B cell (primary cell): ENCODE data around the gene CPNE2. TPM values are rescaled to one million over a fixed set of nuclear protein-coding genes. Genes with fewer than 3 reads are reported as not detected.

Experiments used
- ATAC-seq: fragments of 200-7000 bp; cut with Tn5 transposase; one replicate; pipeline ENCODE4 v1.10.0; 2021; ENCODE audit warnings: low read depth, mild to moderate bottlenecking, moderate number of reproducible peaks, moderate library complexity
- CTCF ChIA-PET: fragments of 350-600 bp; sonication (Branson Sonifier 250); formaldehyde crosslinking; loops from one replicate; lab custom pipeline; 2021; ENCODE audit warnings: antibody characterized with exemption, inconsistent platforms; lab: Charles Lee
- POLR2A ChIA-PET: fragments of 350-600 bp; sonication (Branson Sonifier 250); formaldehyde crosslinking; loops from one replicate; lab custom pipeline; 2021; ENCODE audit warnings: antibody characterized with exemption; lab: Charles Lee
- DNase-seq: peaks from one replicate; pipeline ENCODE4 v3.0.0; 2013
- H2AFZ ChIP-seq: 2 replicates; pipeline ENCODE4 v1.6.1; 2012; ENCODE audit warnings: mild to moderate bottlenecking, low read depth, low read length; ENCODE audit not compliant: insufficient read depth, poor library complexity, severe bottlenecking
- H3K27ac ChIP-seq, 2 donors: 1 replicate in 1 of 2; 2 replicates in 1 of 2; pipeline ENCODE4 v1.5.1; 2012 to 2013; ENCODE audit warnings: low read length in 2 of 2, mild to moderate bottlenecking in 2 of 2, moderate library complexity in 1 of 2
- H3K27me3 ChIP-seq, 4 experiments: fragments of 200-600 bp in 1 of 4; sonication (generic) in 1 of 4; replicated peaks in 1 of 4; 1 replicate in 2 of 4; 2 replicates in 2 of 4; pipeline versions ENCODE4 v1.6.1 to v1.7.0; 2013 to 2016; ENCODE audit warnings: low read length in 3 of 4, mild to moderate bottlenecking in 2 of 4, mixed read lengths in 1 of 4, moderate library complexity in 1 of 4; ENCODE audit not compliant: insufficient read depth in 4 of 4, control insufficient read depth in 3 of 4; ENCODE audit errors: control extremely low read depth in 1 of 4
- H3K36me3 ChIP-seq, 2 experiments: replicated peaks in 1 of 2; 1 replicate in 1 of 2; 2 replicates in 1 of 2; pipeline versions ENCODE4 v1.6.1 to v1.7.1; 2013; ENCODE audit warnings: low read length in 1 of 2; ENCODE audit not compliant: insufficient read depth in 2 of 2, control insufficient read depth in 1 of 2; ENCODE audit errors: control extremely low read depth in 1 of 2, extremely low read depth in 1 of 2
- H3K4me1 ChIP-seq, 2 donors: fragments of 200-600 bp in 1 of 2; sonication (generic) in 1 of 2; 1 replicate in 1 of 2; 2 replicates in 1 of 2; pipeline versions ENCODE4 v1.5.1 to v1.6.1; 2013 to 2017; ENCODE audit warnings: low read length in 2 of 2; ENCODE audit not compliant: control insufficient read depth in 2 of 2, insufficient read depth in 2 of 2
- H3K4me2 ChIP-seq: replicated peaks from 2 replicates; pipeline ENCODE3; 2012; ENCODE audit warnings: mild to moderate bottlenecking, low read depth, low read length; ENCODE audit not compliant: poor library complexity, severe bottlenecking
- H3K4me3 ChIP-seq, 5 experiments: fragments of 200-600 bp in 1 of 5; sonication (generic) in 1 of 5; 1 replicate in 3 of 5; 2 replicates in 2 of 5; pipeline versions ENCODE4 v1.5.1 to v1.7.0; 2011 to 2016; ENCODE audit warnings: low read length in 4 of 5, mild to moderate bottlenecking in 4 of 5, low read depth in 2 of 5, control low read depth in 1 of 5, moderate library complexity in 1 of 5; ENCODE audit not compliant: insufficient read depth in 1 of 5; ENCODE audit errors: control extremely low read depth in 1 of 5, extremely low read depth in 1 of 5
- H3K79me2 ChIP-seq: fragments of 200-600 bp; sonication (generic); one replicate; pipeline ENCODE4 v1.6.0; 2016; ENCODE audit warnings: low read length; ENCODE audit not compliant: control insufficient read depth, insufficient read depth
- H3K9ac ChIP-seq: fragments of 200-600 bp; sonication (generic); 2 replicates; pipeline ENCODE4 v1.6.1; 2017; ENCODE audit warnings: mild to moderate bottlenecking, low read length, moderate library complexity
- H3K9me3 ChIP-seq, 3 donors: one replicate each; pipeline versions ENCODE4 v1.6.1 to v1.7.1; 2013; ENCODE audit warnings: low read length in 2 of 3; ENCODE audit not compliant: control insufficient read depth in 2 of 3, insufficient read depth in 1 of 3; ENCODE audit errors: control extremely low read depth in 1 of 3
- H4K20me1 ChIP-seq: 2 replicates; pipeline ENCODE4 v1.6.0; 2012; ENCODE audit warnings: mild to moderate bottlenecking, low read length; ENCODE audit not compliant: insufficient read depth, control insufficient read depth, poor library complexity, severe bottlenecking
- H3K27ac Mint-ChIP-seq: one replicate; pipeline ENCODE4 v1.8.0; 2021; ENCODE audit warnings: mixed read lengths
- H3K27me3 Mint-ChIP-seq: one replicate; pipeline ENCODE4 v1.8.0; 2021; ENCODE audit warnings: mixed read lengths
- H3K4me1 Mint-ChIP-seq: one replicate; pipeline ENCODE4 v1.8.0; 2021; ENCODE audit warnings: mixed read lengths
- H3K4me3 Mint-ChIP-seq: one replicate; pipeline ENCODE4 v1.8.0; 2021; ENCODE audit warnings: mixed read lengths
- H3K9me3 Mint-ChIP-seq: one replicate; pipeline ENCODE4 v1.8.0; 2022; ENCODE audit warnings: mixed read lengths; ENCODE audit not compliant: insufficient read depth
- EZH2 ChIP-seq: IDR thresholded peaks from 2 replicates; pipeline ENCODE4 v1.6.1; 2012; ENCODE audit warnings: borderline replicate concordance, low read depth, mild to moderate bottlenecking, moderate library complexity, low read length; ENCODE audit not compliant: insufficient read depth, poor library complexity, severe bottlenecking
- WGBS: methylation state at CpG from one replicate; pipeline ENCODE4 v1.1.5; 2013; ENCODE audit warnings: missing lambda C conversion rate; ENCODE audit not compliant: insufficient coverage; 5-methylcytosine and 5-hydroxymethylcytosine counted together
- intact Hi-C: fragments of 100-400 bp; cut with micrococcal nuclease; formaldehyde crosslinking; loops from one replicate; pipeline ENCODE4 v1.10.0; 2022
- polyA plus RNA-seq: library from polyadenylated mRNA; depleted of rRNA; stranded (reverse); fragments of >200 nt; gene quantifications from 2 replicates; pipeline ENCODE4 v1.2.3, GENCODE V29; 2012
- total RNA-seq, 2 donors: library from RNA; stranded (reverse); fragments of 120-200 nt in 1 of 2; gene quantifications; 1 replicate in 1 of 2; 2 replicates in 1 of 2; pipeline versions ENCODE4 v1.2.3 to v1.2.4, GENCODE V29; 2013 to 2022
- TF ChIP-seq, protein P1 (sequence below): fragments of 200-600 bp; IDR thresholded peaks from one replicate; pipeline ENCODE4 v1.8.0; 2022; ENCODE audit warnings: antibody characterized with exemption, mild to moderate bottlenecking

Gene CPNE2
- total and polyA plus RNA-seq, 2 donors (not counting 1 experiment from before 2014, with no cell fraction given): 1.5 to 2.9 TPM

DNA sequence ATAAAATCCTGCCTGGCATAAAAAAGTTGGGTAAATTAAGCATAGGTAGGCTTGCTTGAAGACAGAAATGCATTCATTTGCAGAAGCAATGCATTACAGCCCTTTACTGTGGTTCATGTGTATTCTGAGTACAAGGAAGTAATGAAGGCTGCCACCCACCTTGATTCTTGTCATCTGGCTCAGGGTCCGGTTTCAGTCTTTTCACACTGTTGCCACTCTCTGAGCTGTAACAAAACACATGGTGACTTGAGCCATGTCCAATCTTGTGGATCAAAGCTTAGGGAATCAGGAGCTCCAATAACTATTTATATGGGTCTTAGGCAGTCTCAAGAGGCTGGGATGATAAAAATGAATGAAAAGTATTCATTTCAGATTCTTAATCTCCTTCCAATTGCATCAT is 71.5 kb downstream of the CPNE2 start:
- Histone ChIP-seq H4K20me1 (peaks cover 4% of the 10 kb centered on the region), H2AFZ (no peak overlapping the region), H3K36me3 (peaks cover 1 to 69% of the 10 kb centered on the region in 2 experiments), H3K4me2 (no peak overlapping the region), H3K27me3 (no peaks in the 10 kb centered on the region), H3K4me3 (no peak overlapping the region), H3K9me3 (no peaks in the 10 kb centered on the region), H3K79me2 (peaks cover 21% of the 10 kb centered on the region), H3K4me1 (no peaks in the 10 kb centered on the region), H3K9ac (no peak overlapping the region), H3K27ac (no peak overlapping the region)
- POLR2A ChIA-PET: no interaction called here
- Mint-ChIP-seq H3K9me3 (no peaks in the 10 kb centered on the region), H3K4me1 (peaks cover 8% of the 10 kb centered on the region), H3K27me3 (no peaks in the 10 kb centered on the region), H3K4me3 (no peak overlapping the region), H3K27ac (no peak overlapping the region)
- ATAC-seq (no peak), DNase-seq (no peak)
- intact Hi-C loops: loop anchor here (10.0 kb wide), 1 partner anchor 229 kb away; the partner anchor contains the start of gene HERPUD1
- no peak for TF ChIP-seq EZH2
- TF ChIP-seq, protein P1, sequence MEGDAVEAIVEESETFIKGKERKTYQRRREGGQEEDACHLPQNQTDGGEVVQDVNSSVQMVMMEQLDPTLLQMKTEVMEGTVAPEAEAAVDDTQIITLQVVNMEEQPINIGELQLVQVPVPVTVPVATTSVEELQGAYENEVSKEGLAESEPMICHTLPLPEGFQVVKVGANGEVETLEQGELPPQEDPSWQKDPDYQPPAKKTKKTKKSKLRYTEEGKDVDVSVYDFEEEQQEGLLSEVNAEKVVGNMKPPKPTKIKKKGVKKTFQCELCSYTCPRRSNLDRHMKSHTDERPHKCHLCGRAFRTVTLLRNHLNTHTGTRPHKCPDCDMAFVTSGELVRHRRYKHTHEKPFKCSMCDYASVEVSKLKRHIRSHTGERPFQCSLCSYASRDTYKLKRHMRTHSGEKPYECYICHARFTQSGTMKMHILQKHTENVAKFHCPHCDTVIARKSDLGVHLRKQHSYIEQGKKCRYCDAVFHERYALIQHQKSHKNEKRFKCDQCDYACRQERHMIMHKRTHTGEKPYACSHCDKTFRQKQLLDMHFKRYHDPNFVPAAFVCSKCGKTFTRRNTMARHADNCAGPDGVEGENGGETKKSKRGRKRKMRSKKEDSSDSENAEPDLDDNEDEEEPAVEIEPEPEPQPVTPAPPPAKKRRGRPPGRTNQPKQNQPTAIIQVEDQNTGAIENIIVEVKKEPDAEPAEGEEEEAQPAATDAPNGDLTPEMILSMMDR: no peak
- WGBS: 100% methylated on average over 1 of the region's 1 CpG
- CTCF ChIA-PET: interaction anchor here (1.1 kb wide), 1 partner anchor 80 kb away, joined by 4 read pairs; no protein-coding TSS in a partner anchor

DNA sequence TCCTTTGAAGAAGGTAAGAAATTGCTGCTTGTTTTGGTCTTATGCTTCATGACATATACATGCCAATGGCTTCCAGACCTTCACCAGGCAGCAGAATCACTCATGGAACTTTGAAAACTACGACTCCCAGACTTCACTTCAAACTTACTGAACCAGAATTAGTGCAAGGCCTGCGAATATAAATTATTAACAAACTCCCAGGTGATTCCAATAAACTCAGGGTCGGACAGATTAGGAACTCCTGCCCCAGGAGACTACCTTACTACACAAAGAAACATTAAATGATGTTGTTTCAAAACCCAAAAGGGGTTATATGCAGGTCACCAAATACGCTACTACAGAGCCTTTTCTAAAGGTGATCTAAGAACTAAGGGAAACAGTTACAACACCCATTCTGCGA is 73.1 kb downstream of the CPNE2 start:
- no peak for TF ChIP-seq EZH2
- TF ChIP-seq, protein P1: no peak
- DNase-seq (no peak), ATAC-seq (no peak)
- Mint-ChIP-seq H3K27me3 (no peaks in the 10 kb centered on the region), H3K27ac (no peak overlapping the region), H3K4me3 (no peak overlapping the region), H3K9me3 (no peaks in the 10 kb centered on the region), H3K4me1 (peaks cover 8% of the 10 kb centered on the region)
- no peak overlapping the region for H3K4me2 ChIP-seq
- ChIA-PET POLR2A (interaction anchor here (0.6 kb wide), 1 partner anchor 247 kb away, joined by 7 read pairs; no protein-coding TSS in a partner anchor), CTCF (interaction anchor here (1.8 kb wide), 1 partner anchor 14 kb away, joined by 3 read pairs; no protein-coding TSS in a partner anchor)
- intact Hi-C loops: loop anchor here (5.0 to 10.0 kb wide), 2 partner anchors 231 to 298 kb away; partner anchors contain the start of genes HERPUD1 and SLC12A3
- H3K9ac ChIP-seq: no peak overlapping the region
- WGBS: 88% methylated on average over 5 of the region's 5 CpGs
- H3K27ac ChIP-seq: no peak overlapping the region
- H3K36me3 ChIP-seq: peaks cover 1 to 70% of the 10 kb centered on the region in 2 experiments
- no peaks in the 10 kb centered on the region for H3K27me3 ChIP-seq
- no peak overlapping the region for H3K4me3 ChIP-seq
- no peaks in the 10 kb centered on the region for H3K4me1 ChIP-seq
- peaks cover 21% of the 10 kb centered on the region for H3K79me2 ChIP-seq
- H4K20me1 ChIP-seq: peaks cover 4% of the 10 kb centered on the region
- H2AFZ ChIP-seq: no peak overlapping the region
- no peaks in the 10 kb centered on the region for H3K9me3 ChIP-seq
